HG02610 (cell line): ENCODE data around the gene DGKG.

ENCODE experiments used
- ATAC-seq: cut with Tn5 transposase; IDR thresholded peaks from one replicate; pipeline ENCODE4 v1.9.1; 2021; ENCODE audit warnings: mild to moderate bottlenecking, moderate library complexity; ENCODE audit not compliant: unreplicated experiment

Gene DGKG

GRCh38 chr3:186247821-186248814, 113.9 kb downstream of the DGKG start:
- no peak for ATAC-seq

GRCh38 chr3:186246941-186247340, 115.1 kb downstream of the DGKG start:
- ATAC-seq, result no peak

GRCh38 chr3:186244016-186244415, 118.0 kb downstream of the DGKG start:
- ATAC-seq, result no peak

- peak; percentile 89 for ATAC-seq
Measured at GRCh38 chr3:186241910-186242821, 119.9 kb downstream of the DGKG start.

- no peak for ATAC-seq
Measured at GRCh38 chr3:186239321-186239720, 122.7 kb downstream of the DGKG start.

GRCh38 chr3:186237915-186238314, 124.1 kb downstream of the DGKG start:
- ATAC-seq, result no peak

GRCh38 chr3:186236357-186237020, 125.5 kb downstream of the DGKG start:
- ATAC-seq, result no peak

- ATAC-seq, result peak; percentile 81
Measured at GRCh38 chr3:186235554-186235953, 126.5 kb downstream of the DGKG start.

GRCh38 chr3:186234152-186234551, 127.9 kb downstream of the DGKG start:
- ATAC-seq, result no peak

GRCh38 chr3:186226482-186226881, 135.6 kb downstream of the DGKG start:
- ATAC-seq, result no peak

GRCh38 chr3:186225603-186226002, 136.4 kb downstream of the DGKG start:
- peak; percentile 87 for ATAC-seq

GRCh38 chr3:186224041-186224610, 137.9 kb downstream of the DGKG start:
- no peak for ATAC-seq

- ATAC-seq, result no peak
Measured at GRCh38 chr3:186223476-186223875, 138.6 kb downstream of the DGKG start.

GRCh38 chr3:186221760-186222378, 140.2 kb downstream of the DGKG start:
- no peak for ATAC-seq

GRCh38 chr3:186220911-186221645, 141.0 kb downstream of the DGKG start:
- no peak for ATAC-seq

GRCh38 chr3:186220365-186220764, 141.7 kb downstream of the DGKG start:
- ATAC-seq, result no peak

- no peak for ATAC-seq
Measured at GRCh38 chr3:186219211-186219638, 142.8 kb downstream of the DGKG start.

- no peak for ATAC-seq
Measured at GRCh38 chr3:186218421-186218820, 143.6 kb downstream of the DGKG start.

GRCh38 chr3:186217820-186218164, 144.2 kb downstream of the DGKG start:
- peak; percentile 94 for ATAC-seq
